Measurements from ENCODE around the gene TRIM40. TPM values are rescaled to one million over a fixed set of nuclear protein-coding genes. Genes with fewer than 3 reads are reported as not detected.
"Not testable (repeated sequence)": the region's sequence is repeated elsewhere in the genome, so short reads cannot be mapped to it uniquely, and the experiment has no call there.

Gene TRIM40
- total RNA-seq, 5 donors from 2014 or later (not counting 1 experiment from before 2014, with no cell fraction given): not detected

GRCh38 chr6:30131947-30132497, 3.9 kb upstream of the TRIM40 start:
- H3K4me1 Mint-ChIP-seq: peaks cover 7 to 12% (median 9%) of the 10 kb centered on the region in 3 donors
- CTCF ChIA-PET: interaction anchor here (0.6 to 6.5 kb wide), 5 partner anchors 13 to 385 kb away, joined by 3 to 115 read pairs (median 7); no protein-coding TSS in a partner anchor
- 100% methylated on average over 1 of the region's 2 CpGs for WGBS (ENCODE audit: insufficient coverage)

GRCh38 chr6:30135147-30135546, 793 bp upstream of the TRIM40 start:
- Mint-ChIP-seq H3K27ac (no peak overlapping the region), H3K9me3 (no peaks in the 10 kb centered on the region), H3K4me1 (peaks cover 6 to 12% (median 6%) of the 10 kb centered on the region in 3 donors), H3K27me3 (peaks cover 37 to 49% of the 10 kb centered on the region in 2 donors), H3K4me3 (no peak overlapping the region), H3K36me3 (no peaks in the 10 kb centered on the region)
- no peaks in the 10 kb centered on the region for H3K9me3 ChIP-seq
- H3K4me1 ChIP-seq (ENCODE audit: control insufficient read depth in 1 of 2, extremely low read depth in 1 of 2, insufficient read depth in 2 of 2, low read length in 2 of 2): no peaks in the 10 kb centered on the region
- H3K4me3 ChIP-seq (ENCODE audit: control insufficient read depth in 1 of 2, extremely low read depth in 1 of 2, low read length in 1 of 2): no peak overlapping the region
- WGBS (ENCODE audit: insufficient coverage): no CpG with 5 or more reads among the region's 2 CpGs
- H3K27me3 ChIP-seq (replicated peaks in 1 of 2; ENCODE audit: control insufficient read depth in 2 of 2, extremely low read depth in 1 of 2, insufficient read depth in 2 of 2, low read length in 1 of 2): peaks cover 0 to 18% of the 10 kb centered on the region in 2 experiments
- ATAC-seq (replicated peaks in 1 of 4) (no peak), DNase-seq (no peak)
- no peak overlapping the region for H3K27ac ChIP-seq (ENCODE audit: low read length)
- no peaks in the 10 kb centered on the region for H3K36me3 ChIP-seq (ENCODE audit: control insufficient read depth in 2 of 2, extremely low read depth in 1 of 2, insufficient read depth in 1 of 2, low read length in 1 of 2)
- ChIA-PET CTCF (interaction anchor here in 1 of 2 donors (0.7 to 6.5 kb wide), 3 partner anchors 31 to 697 kb away, joined by 5 to 115 read pairs (median 7); no protein-coding TSS in a partner anchor), POLR2A (interaction anchor here in 1 of 2 donors (0.7 kb wide), 1 partner anchor 150 kb away, joined by 4 read pairs; no protein-coding TSS in a partner anchor)

More at GRCh38 chr6:30131947-30132497, 3.9 kb upstream of the TRIM40 start:
- H3K9me3 ChIP-seq: no peaks in the 10 kb centered on the region
- Mint-ChIP-seq H3K36me3 (no peaks in the 10 kb centered on the region), H3K4me3 (no peak overlapping the region), H3K27me3 (peaks cover 53 to 64% of the 10 kb centered on the region in 2 donors), H3K27ac (no peak overlapping the region), H3K9me3 (no peaks in the 10 kb centered on the region)
- H3K27me3 ChIP-seq (replicated peaks in 1 of 2; ENCODE audit: control insufficient read depth in 2 of 2, extremely low read depth in 1 of 2, insufficient read depth in 2 of 2, low read length in 1 of 2): peaks cover 6 to 31% of the 10 kb centered on the region in 2 experiments
- no peak overlapping the region for H3K4me3 ChIP-seq (ENCODE audit: control insufficient read depth in 1 of 2, extremely low read depth in 1 of 2, low read length in 1 of 2)
- peaks cover 0 to 7% of the 10 kb centered on the region in 2 experiments for H3K4me1 ChIP-seq (ENCODE audit: control insufficient read depth in 1 of 2, extremely low read depth in 1 of 2, insufficient read depth in 2 of 2, low read length in 2 of 2)
- DNase-seq (no peak), ATAC-seq (replicated peaks in 1 of 4) (no peak)
- H3K36me3 ChIP-seq (ENCODE audit: control insufficient read depth in 2 of 2, extremely low read depth in 1 of 2, insufficient read depth in 1 of 2, low read length in 1 of 2): no peaks in the 10 kb centered on the region
- no peak overlapping the region for H3K27ac ChIP-seq (ENCODE audit: low read length)
- POLR2A ChIA-PET: no interaction called here

DNA sequence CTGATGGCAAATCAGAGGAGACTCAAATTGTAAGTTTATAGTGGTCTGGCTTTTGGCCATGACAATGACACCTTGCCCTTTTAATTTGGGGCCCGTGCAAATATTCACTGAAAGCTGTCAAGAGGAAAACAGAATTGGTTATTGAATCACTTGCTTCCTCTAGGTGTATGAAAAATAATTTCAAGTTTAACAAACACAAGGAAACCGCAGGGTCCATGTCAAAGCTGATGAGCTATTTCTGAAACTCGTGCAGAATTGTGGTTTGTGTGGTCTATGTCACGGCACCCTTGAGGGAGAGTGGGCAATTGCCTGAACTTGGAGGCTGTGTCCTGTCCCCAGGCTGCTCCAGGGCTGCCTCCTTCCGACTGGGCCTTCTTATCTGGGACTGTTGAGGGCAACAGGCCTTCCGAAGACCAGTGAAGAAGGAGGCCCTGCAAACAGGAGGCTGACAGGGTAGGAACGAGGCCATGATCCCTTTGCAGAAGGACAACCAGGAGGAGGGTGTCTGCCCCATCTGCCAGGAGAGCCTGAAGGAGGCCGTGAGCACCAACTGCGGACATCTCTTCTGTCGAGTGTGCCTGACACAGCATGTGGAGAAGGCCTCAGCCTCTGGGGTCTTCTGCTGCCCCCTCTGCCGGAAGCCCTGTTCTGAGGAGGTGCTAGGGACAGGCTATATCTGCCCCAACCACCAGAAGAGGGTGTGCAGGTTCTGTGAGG, 788 bp downstream of the TRIM40 start:
- no peak overlapping the region for H3K27ac ChIP-seq (ENCODE audit: low read length)
- H3K4me1 ChIP-seq (ENCODE audit: control insufficient read depth in 1 of 2, extremely low read depth in 1 of 2, insufficient read depth in 2 of 2, low read length in 2 of 2): no peaks in the 10 kb centered on the region
- H3K27me3 ChIP-seq (replicated peaks in 1 of 2; ENCODE audit: control insufficient read depth in 2 of 2, extremely low read depth in 1 of 2, insufficient read depth in 2 of 2, low read length in 1 of 2): peaks cover 0 to 18% of the 10 kb centered on the region in 2 experiments
- Mint-ChIP-seq H3K36me3 (no peaks in the 10 kb centered on the region), H3K4me1 (peaks cover 0 to 6% (median 0%) of the 10 kb centered on the region in 3 donors), H3K9me3 (no peaks in the 10 kb centered on the region), H3K27ac (no peak overlapping the region), H3K4me3 (no peak overlapping the region), H3K27me3 (peaks cover 37 to 39% of the 10 kb centered on the region in 2 donors)
- H3K4me3 ChIP-seq (ENCODE audit: control insufficient read depth in 1 of 2, extremely low read depth in 1 of 2, low read length in 1 of 2): no peak overlapping the region
- 42% methylated on average over 7 of the region's 11 CpGs for WGBS (ENCODE audit: insufficient coverage)
- no peak for DNase-seq
- POLR2A ChIA-PET: interaction anchor here in 1 of 2 donors (0.5 kb wide), 1 partner anchor 414 kb away, joined by 8 read pairs; no protein-coding TSS in a partner anchor
- H3K36me3 ChIP-seq (ENCODE audit: control insufficient read depth in 2 of 2, extremely low read depth in 1 of 2, insufficient read depth in 1 of 2, low read length in 1 of 2): no peaks in the 10 kb centered on the region
- no peak for ATAC-seq (replicated peaks in 1 of 4)
- CTCF ChIA-PET: no interaction called here
- H3K9me3 ChIP-seq: no peaks in the 10 kb centered on the region

DNA sequence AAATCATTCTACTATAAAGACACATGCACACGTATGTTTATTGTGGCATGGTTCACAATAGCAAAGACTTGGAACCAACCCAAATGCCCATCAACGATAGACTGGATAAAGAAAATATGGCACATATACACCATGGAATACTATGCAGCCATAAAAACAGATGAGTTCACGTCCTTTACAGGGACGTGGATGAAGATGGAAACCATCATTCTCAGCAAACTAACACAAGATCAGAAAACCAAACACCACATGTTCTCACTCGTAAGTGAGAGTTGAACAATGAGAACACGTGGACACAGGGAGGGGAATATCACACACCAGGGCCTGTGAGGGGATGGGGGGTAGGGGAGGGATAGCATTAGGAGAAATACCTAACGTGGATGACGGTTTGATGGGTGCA, 4.3 kb downstream of the TRIM40 start:
- WGBS (ENCODE audit: insufficient coverage): 100% methylated on average over 1 of the region's 8 CpGs
- ATAC-seq (replicated peaks in 1 of 4); H3K9me3 ChIP-seq; H3K36me3 ChIP-seq (ENCODE audit: control insufficient read depth in 2 of 2, extremely low read depth in 1 of 2, insufficient read depth in 1 of 2, low read length in 1 of 2); H3K4me3 Mint-ChIP-seq; POLR2A ChIA-PET; CTCF ChIA-PET; H3K36me3 Mint-ChIP-seq; H3K27ac Mint-ChIP-seq; H3K4me1 ChIP-seq (ENCODE audit: control insufficient read depth in 1 of 2, extremely low read depth in 1 of 2, insufficient read depth in 2 of 2, low read length in 2 of 2); DNase-seq; H3K9me3 Mint-ChIP-seq; H3K4me3 ChIP-seq (ENCODE audit: control insufficient read depth in 1 of 2, extremely low read depth in 1 of 2, low read length in 1 of 2); H3K27ac ChIP-seq (ENCODE audit: low read length); H3K4me1 Mint-ChIP-seq: not testable (repeated sequence)
- peaks cover 0 to 11% of the 10 kb centered on the region in 2 experiments for H3K27me3 ChIP-seq (replicated peaks in 1 of 2; ENCODE audit: control insufficient read depth in 2 of 2, extremely low read depth in 1 of 2, insufficient read depth in 2 of 2, low read length in 1 of 2)
- peaks cover 40 to 43% of the 10 kb centered on the region in 2 donors for H3K27me3 Mint-ChIP-seq

- peaks cover 0 to 12% of the 10 kb centered on the region in 2 experiments for H3K27me3 ChIP-seq (replicated peaks in 1 of 2; ENCODE audit: control insufficient read depth in 2 of 2, extremely low read depth in 1 of 2, insufficient read depth in 2 of 2, low read length in 1 of 2)
- H3K36me3 ChIP-seq (ENCODE audit: control insufficient read depth in 2 of 2, extremely low read depth in 1 of 2, insufficient read depth in 1 of 2, low read length in 1 of 2): no peaks in the 10 kb centered on the region
- no CpG with 5 or more reads among the region's 3 CpGs for WGBS (ENCODE audit: insufficient coverage)
- H3K9me3 Mint-ChIP-seq: no peaks in the 10 kb centered on the region
- ChIA-PET CTCF (interaction anchor here in 1 of 2 donors (0.6 to 0.7 kb wide), 2 partner anchors 46 to 366 kb away, joined by 3 to 4 read pairs; no protein-coding TSS in a partner anchor), POLR2A (interaction anchor here in 1 of 2 donors (0.6 kb wide), 1 partner anchor 180 kb away, joined by 3 read pairs; no protein-coding TSS in a partner anchor)
- no peaks in the 10 kb centered on the region for H3K9me3 ChIP-seq
- no peaks in the 10 kb centered on the region for H3K4me1 Mint-ChIP-seq
- DNase-seq: no peak
- H3K4me1 ChIP-seq (ENCODE audit: control insufficient read depth in 1 of 2, extremely low read depth in 1 of 2, insufficient read depth in 2 of 2, low read length in 2 of 2): no peaks in the 10 kb centered on the region
- H3K4me3 ChIP-seq (ENCODE audit: control insufficient read depth in 1 of 2, extremely low read depth in 1 of 2, low read length in 1 of 2): no peak overlapping the region
- no peak overlapping the region for H3K27ac Mint-ChIP-seq
- ATAC-seq (replicated peaks in 1 of 4): no peak
- H3K27ac ChIP-seq (ENCODE audit: low read length): no peak overlapping the region
- H3K27me3 Mint-ChIP-seq: peaks cover 42 to 45% of the 10 kb centered on the region in 2 donors
- H3K36me3 Mint-ChIP-seq: no peaks in the 10 kb centered on the region
- H3K4me3 Mint-ChIP-seq: no peak overlapping the region
These were observed 6.7 kb downstream of the TRIM40 start for GRCh38 chr6:30142665-30143064.

GRCh38 chr6:30143780-30144179, 7.8 kb downstream of the TRIM40 start:
- no peak overlapping the region for H3K27ac Mint-ChIP-seq

More at GRCh38 chr6:30143780-30144179, 7.8 kb downstream of the TRIM40 start:
- no peaks in the 10 kb centered on the region for H3K36me3 Mint-ChIP-seq
- ChIA-PET CTCF (no interaction called here), POLR2A (no interaction called here)
- no peak for DNase-seq
- H3K9me3 ChIP-seq: no peaks in the 10 kb centered on the region
- H3K4me3 ChIP-seq (ENCODE audit: control insufficient read depth in 1 of 2, extremely low read depth in 1 of 2, low read length in 1 of 2): no peak overlapping the region
- no peaks in the 10 kb centered on the region for H3K36me3 ChIP-seq (ENCODE audit: control insufficient read depth in 2 of 2, extremely low read depth in 1 of 2, insufficient read depth in 1 of 2, low read length in 1 of 2)
- ATAC-seq (replicated peaks in 1 of 4): no peak
- H3K4me3 Mint-ChIP-seq: no peak overlapping the region
- no peak overlapping the region for H3K27ac ChIP-seq (ENCODE audit: low read length)
- no peaks in the 10 kb centered on the region for H3K4me1 Mint-ChIP-seq
- H3K27me3 ChIP-seq (replicated peaks in 1 of 2; ENCODE audit: control insufficient read depth in 2 of 2, extremely low read depth in 1 of 2, insufficient read depth in 2 of 2, low read length in 1 of 2): peaks cover 0 to 16% of the 10 kb centered on the region in 2 experiments
- peaks cover 44 to 45% of the 10 kb centered on the region in 2 donors for H3K27me3 Mint-ChIP-seq
- H3K9me3 Mint-ChIP-seq: no peaks in the 10 kb centered on the region
- WGBS (ENCODE audit: insufficient coverage): 81% methylated on average over 2 of the region's 2 CpGs
- H3K4me1 ChIP-seq (ENCODE audit: control insufficient read depth in 1 of 2, extremely low read depth in 1 of 2, insufficient read depth in 2 of 2, low read length in 2 of 2): no peaks in the 10 kb centered on the region

Measured in T-cell (primary cell).